Activated CD4-positive, alpha-beta T cell treated with anti-CD3 and anti-CD28 coated beads, Interleukin-2, amount 10 ng/mL, durations not matched to agents 7 days and 5 days (primary cell): ENCODE results near the gene PEX5L. TPM values are rescaled to one million over a fixed set of nuclear protein-coding genes. Genes with fewer than 3 reads are reported as not detected.
"Not testable (repeated sequence)": the region's sequence is repeated elsewhere in the genome, so short reads cannot be mapped to it uniquely, and the experiment has no call there.

Experiments used
- CTCF ChIA-PET: fragments of 350-600 bp; sonication (Branson Sonifier 250); formaldehyde crosslinking; loops from one replicate; lab custom pipeline; 2021; ENCODE audit warnings: antibody characterized with exemption; lab: Charles Lee
- POLR2A ChIA-PET: fragments of 350-600 bp; sonication (Branson Sonifier 250); formaldehyde crosslinking; loops from one replicate; lab custom pipeline; 2021; ENCODE audit warnings: antibody characterized with exemption; lab: Charles Lee
- DNase-seq: peaks from one replicate; pipeline ENCODE4 v3.0.0-alpha.2; 2020
- H3K27ac Mint-ChIP-seq: one replicate; pipeline ENCODE4 v1.8.0; 2021; ENCODE audit warnings: mild to moderate bottlenecking, moderate library complexity, mixed read lengths
- H3K27me3 Mint-ChIP-seq: one replicate; pipeline ENCODE4 v1.8.0; 2021; ENCODE audit warnings: mixed read lengths
- H3K36me3 Mint-ChIP-seq: one replicate; pipeline ENCODE4 v1.8.0; 2021; ENCODE audit warnings: low read depth, mixed read lengths
- H3K4me1 Mint-ChIP-seq: one replicate; pipeline ENCODE4 v1.8.0; 2021; ENCODE audit warnings: mixed read lengths
- H3K4me3 Mint-ChIP-seq: one replicate; pipeline ENCODE4 v1.8.0; 2021; ENCODE audit warnings: mild to moderate bottlenecking, moderate library complexity, mixed read lengths
- H3K9me3 Mint-ChIP-seq: one replicate; pipeline ENCODE4 v1.8.0; 2021; ENCODE audit warnings: mixed read lengths
- total RNA-seq, 2 experiments: library from RNA; stranded (reverse); gene quantifications; one replicate each; pipeline ENCODE4 v1.2.3, GENCODE V29; 2021

Gene PEX5L
- total RNA-seq, 2 experiments from 2014 or later: 0.04 TPM; not detected in 1

- H3K27me3 Mint-ChIP-seq, DNase-seq, H3K27ac Mint-ChIP-seq, H3K9me3 Mint-ChIP-seq, CTCF ChIA-PET, POLR2A ChIA-PET, H3K4me3 Mint-ChIP-seq, H3K4me1 Mint-ChIP-seq, H3K36me3 Mint-ChIP-seq: not testable (repeated sequence)
These were observed 18.9 kb upstream of the PEX5L start for GRCh38 chr3:180055656-180056055.

DNA sequence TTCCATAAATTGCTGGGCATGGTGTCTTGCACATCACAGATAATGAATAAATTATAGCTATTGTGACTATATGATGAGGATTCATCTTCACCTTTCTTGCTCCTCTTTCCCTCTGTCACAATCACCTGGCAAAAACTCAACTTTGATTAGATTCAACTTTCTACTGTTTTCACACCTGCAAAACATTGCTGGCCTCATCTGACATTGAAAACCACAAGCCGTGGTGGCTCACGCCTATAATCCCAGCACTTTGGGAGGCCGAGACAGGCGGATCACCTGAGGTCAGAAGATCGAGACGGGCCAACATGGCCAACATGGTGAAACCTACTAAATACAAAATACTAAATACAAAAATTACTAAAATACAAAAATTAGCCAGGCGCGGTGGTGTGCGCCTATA lies 12.7 kb upstream of the PEX5L start:
- ChIA-PET CTCF (interaction anchor here (0.6 kb wide), 1 partner anchor 120 kb away, joined by 3 read pairs; no protein-coding TSS in a partner anchor), POLR2A (no interaction called here)
- Mint-ChIP-seq H3K9me3 (no peaks in the 10 kb centered on the region), H3K4me3 (no peak overlapping the region), H3K36me3 (no peaks in the 10 kb centered on the region), H3K27ac (no peak overlapping the region), H3K27me3 (peaks cover 3% of the 10 kb centered on the region), H3K4me1 (no peaks in the 10 kb centered on the region)
- no peak for DNase-seq

- no peak for DNase-seq
- Mint-ChIP-seq H3K36me3 (no peaks in the 10 kb centered on the region), H3K27ac (no peak overlapping the region), H3K27me3 (peaks cover 3% of the 10 kb centered on the region), H3K4me1 (no peaks in the 10 kb centered on the region), H3K4me3 (no peak overlapping the region), H3K9me3 (no peaks in the 10 kb centered on the region)
- POLR2A ChIA-PET: no interaction called here
- CTCF ChIA-PET: interaction anchor here (0.6 kb wide), 1 partner anchor 119 kb away, joined by 3 read pairs; no protein-coding TSS in a partner anchor
These were observed 12.1 kb upstream of the PEX5L start for GRCh38 chr3:180048840-180049239.

DNA sequence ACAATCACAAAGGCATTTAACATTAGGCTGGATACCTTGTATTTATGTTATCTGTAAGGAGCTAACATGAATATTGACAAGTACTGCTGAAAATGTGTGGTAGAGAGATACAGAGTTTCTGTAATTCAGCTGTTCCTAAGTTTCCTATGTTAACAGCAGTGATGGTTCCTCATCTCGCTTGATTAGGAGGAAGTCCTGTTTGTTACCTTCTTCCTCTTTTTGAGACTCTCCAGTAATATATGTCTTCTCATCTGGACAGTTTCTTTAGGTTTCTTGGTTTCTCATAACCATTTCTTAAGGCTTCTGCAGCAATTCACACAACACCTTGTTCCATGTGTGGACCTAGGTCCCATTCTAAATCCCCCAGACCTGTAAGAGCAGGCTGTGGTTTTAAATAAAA lies 11.4 kb upstream of the PEX5L start:
- POLR2A ChIA-PET: no interaction called here
- H3K9me3 Mint-ChIP-seq: no peaks in the 10 kb centered on the region
- no peak overlapping the region for H3K4me3 Mint-ChIP-seq
- no peak overlapping the region for H3K27ac Mint-ChIP-seq
- CTCF ChIA-PET: no interaction called here
- H3K27me3 Mint-ChIP-seq: peaks cover 3% of the 10 kb centered on the region
- no peaks in the 10 kb centered on the region for H3K36me3 Mint-ChIP-seq
- H3K4me1 Mint-ChIP-seq: no peaks in the 10 kb centered on the region
- no peak for DNase-seq

DNA sequence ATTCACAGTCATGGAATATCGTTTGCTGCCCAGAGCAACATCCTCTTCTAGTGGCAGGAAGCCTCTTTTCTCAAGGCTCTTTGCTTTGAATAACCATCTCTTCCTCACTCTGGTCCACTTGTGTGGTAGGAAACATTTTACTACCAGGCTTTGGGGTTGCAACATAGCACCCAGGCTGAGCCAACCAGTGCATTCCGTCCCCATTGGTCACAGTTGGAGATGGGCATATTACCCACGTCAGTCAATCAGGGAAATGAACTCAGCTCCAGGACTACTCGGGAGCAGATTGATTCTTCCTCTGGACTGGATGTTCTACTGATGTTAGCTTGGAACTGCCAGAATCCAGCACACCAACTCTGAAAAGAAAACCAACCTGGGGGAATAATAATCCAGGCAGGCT lies 4.2 kb upstream of the PEX5L start:
- no peak for DNase-seq
- CTCF ChIA-PET: no interaction called here
- Mint-ChIP-seq H3K36me3 (peaks cover 2% of the 10 kb centered on the region), H3K27ac (no peak overlapping the region), H3K9me3 (no peaks in the 10 kb centered on the region), H3K4me3 (no peak overlapping the region), H3K27me3 (peaks cover 28% of the 10 kb centered on the region), H3K4me1 (peaks cover 7% of the 10 kb centered on the region)
- POLR2A ChIA-PET: no interaction called here

DNA sequence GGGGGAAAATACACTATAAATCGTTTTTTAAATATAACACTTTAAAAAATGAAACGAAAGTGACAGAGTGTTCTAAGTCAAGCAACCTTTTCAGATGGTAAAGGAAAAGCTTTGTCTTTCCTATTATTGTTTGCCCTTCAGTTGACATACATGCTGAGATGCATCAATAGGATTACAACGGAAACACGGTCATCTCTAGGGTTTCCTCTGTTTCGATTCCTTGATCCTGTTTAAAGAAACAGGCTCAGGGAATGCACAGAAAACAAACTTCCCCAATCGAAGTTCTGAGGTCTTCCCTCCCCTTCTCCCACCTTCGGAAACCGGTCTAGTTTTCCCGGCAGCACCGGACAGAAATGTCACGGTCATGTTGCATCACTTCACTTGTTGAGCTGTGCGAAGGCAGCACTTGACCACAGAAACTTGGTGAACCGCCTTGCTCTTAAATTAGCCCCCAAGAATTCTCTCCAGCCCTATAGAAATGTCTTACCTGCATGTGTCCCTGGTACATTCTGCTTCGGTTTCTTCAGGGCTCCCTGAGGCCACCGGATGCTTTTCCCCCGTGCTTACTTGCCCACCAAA lies 556 bp downstream of the PEX5L start:
- Mint-ChIP-seq H3K4me1 (peaks cover 9% of the 10 kb centered on the region), H3K9me3 (no peaks in the 10 kb centered on the region), H3K4me3 (peak overlapping the region; percentile 52), H3K27me3 (peaks cover 39% of the 10 kb centered on the region), H3K27ac (no peak overlapping the region), H3K36me3 (peaks cover 2% of the 10 kb centered on the region)
- POLR2A ChIA-PET: no interaction called here
- DNase-seq: no peak
- CTCF ChIA-PET: interaction anchor here (0.6 kb wide), 1 partner anchor 107 kb away, joined by 4 read pairs; no protein-coding TSS in a partner anchor

- H3K4me1 Mint-ChIP-seq: no peaks in the 10 kb centered on the region
- H3K36me3 Mint-ChIP-seq: no peaks in the 10 kb centered on the region
- ChIA-PET CTCF (no interaction called here), POLR2A (no interaction called here)
- no peaks in the 10 kb centered on the region for H3K9me3 Mint-ChIP-seq
- DNase-seq: no peak
- no peak overlapping the region for H3K27ac Mint-ChIP-seq
- H3K4me3 Mint-ChIP-seq: no peak overlapping the region
- H3K27me3 Mint-ChIP-seq: no peaks in the 10 kb centered on the region
These were observed 9.7 kb downstream of the PEX5L start for GRCh38 chr3:180026997-180027396.

- H3K9me3 Mint-ChIP-seq: no peaks in the 10 kb centered on the region
- no peak overlapping the region for H3K4me3 Mint-ChIP-seq
- H3K27me3 Mint-ChIP-seq: no peaks in the 10 kb centered on the region
- ChIA-PET POLR2A (no interaction called here), CTCF (interaction anchor here (0.6 kb wide), 1 partner anchor 1179 kb away, joined by 3 read pairs; no protein-coding TSS in a partner anchor)
- no peaks in the 10 kb centered on the region for H3K36me3 Mint-ChIP-seq
- no peaks in the 10 kb centered on the region for H3K4me1 Mint-ChIP-seq
- no peak overlapping the region for H3K27ac Mint-ChIP-seq
- DNase-seq: no peak
These were observed 18.2 kb downstream of the PEX5L start for GRCh38 chr3:180018543-180018942.

DNA sequence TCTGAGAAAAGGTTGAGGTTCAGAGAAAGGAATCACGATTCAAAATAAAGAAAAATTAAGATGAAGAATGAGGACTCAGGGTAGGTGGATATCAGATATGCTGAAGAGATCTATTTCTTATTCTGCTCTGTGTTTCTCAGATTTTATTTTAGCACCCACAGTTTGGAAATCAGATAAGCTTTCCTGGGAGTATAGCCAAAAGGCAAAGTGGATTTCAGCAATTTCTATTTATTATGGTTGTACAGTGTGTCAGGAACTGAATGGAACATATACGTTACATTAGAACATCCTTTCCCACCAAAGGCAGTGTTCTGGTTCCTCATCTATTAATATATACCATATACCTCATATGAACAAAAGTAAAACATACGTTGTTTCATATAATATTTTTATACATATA lies 18.9 kb downstream of the PEX5L start:
- Mint-ChIP-seq H3K9me3 (no peaks in the 10 kb centered on the region), H3K4me1 (no peaks in the 10 kb centered on the region), H3K27me3 (no peaks in the 10 kb centered on the region), H3K4me3 (no peak overlapping the region), H3K27ac (no peak overlapping the region), H3K36me3 (no peaks in the 10 kb centered on the region)
- POLR2A ChIA-PET: no interaction called here
- CTCF ChIA-PET: no interaction called here
- no peak for DNase-seq

DNA sequence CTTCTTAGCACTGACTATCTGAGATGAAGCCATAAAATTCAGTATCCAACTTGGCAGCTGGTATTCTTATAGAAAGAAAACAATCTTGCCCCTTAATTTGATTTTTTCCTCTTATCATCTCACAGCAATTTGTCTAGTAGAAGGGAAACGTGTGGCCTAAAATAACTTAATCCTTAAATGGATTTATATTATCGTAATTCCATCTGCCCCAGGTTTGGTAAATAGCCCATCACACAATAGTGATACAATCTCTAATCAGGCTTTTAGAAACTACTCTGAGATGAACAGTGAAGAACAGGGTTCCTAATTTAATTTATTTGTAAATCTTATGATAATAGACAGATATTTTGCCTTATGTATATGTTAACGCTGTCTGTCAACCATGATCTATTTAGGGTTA lies 24.8 kb downstream of the PEX5L start:
- H3K9me3 Mint-ChIP-seq: peaks cover under 1% of the 10 kb centered on the region
- H3K4me3 Mint-ChIP-seq: no peak overlapping the region
- H3K27ac Mint-ChIP-seq: no peak overlapping the region
- no peaks in the 10 kb centered on the region for H3K36me3 Mint-ChIP-seq
- H3K4me1 Mint-ChIP-seq: no peaks in the 10 kb centered on the region
- H3K27me3 Mint-ChIP-seq: no peaks in the 10 kb centered on the region
- no peak for DNase-seq
- POLR2A ChIA-PET: no interaction called here
- CTCF ChIA-PET: no interaction called here

GRCh38 chr3:180008318-180008717 lies 28.4 kb downstream of the PEX5L start:
- CTCF ChIA-PET, H3K36me3 Mint-ChIP-seq, POLR2A ChIA-PET, H3K27me3 Mint-ChIP-seq, DNase-seq, H3K9me3 Mint-ChIP-seq, H3K4me3 Mint-ChIP-seq, H3K27ac Mint-ChIP-seq, H3K4me1 Mint-ChIP-seq: not testable (repeated sequence)

- Mint-ChIP-seq H3K27me3 (no peaks in the 10 kb centered on the region), H3K27ac (no peak overlapping the region), H3K4me3 (no peak overlapping the region), H3K9me3 (peaks cover 6% of the 10 kb centered on the region), H3K36me3 (no peaks in the 10 kb centered on the region), H3K4me1 (no peaks in the 10 kb centered on the region)
- DNase-seq: no peak
- POLR2A ChIA-PET: no interaction called here
- CTCF ChIA-PET: no interaction called here
These were observed 32.2 kb downstream of the PEX5L start for GRCh38 chr3:180004542-180004941.

GRCh38 chr3:180002006-180002405 lies 34.7 kb downstream of the PEX5L start:
- POLR2A ChIA-PET: no interaction called here
- H3K4me1 Mint-ChIP-seq: no peaks in the 10 kb centered on the region
- no peak overlapping the region for H3K27ac Mint-ChIP-seq

DNA sequence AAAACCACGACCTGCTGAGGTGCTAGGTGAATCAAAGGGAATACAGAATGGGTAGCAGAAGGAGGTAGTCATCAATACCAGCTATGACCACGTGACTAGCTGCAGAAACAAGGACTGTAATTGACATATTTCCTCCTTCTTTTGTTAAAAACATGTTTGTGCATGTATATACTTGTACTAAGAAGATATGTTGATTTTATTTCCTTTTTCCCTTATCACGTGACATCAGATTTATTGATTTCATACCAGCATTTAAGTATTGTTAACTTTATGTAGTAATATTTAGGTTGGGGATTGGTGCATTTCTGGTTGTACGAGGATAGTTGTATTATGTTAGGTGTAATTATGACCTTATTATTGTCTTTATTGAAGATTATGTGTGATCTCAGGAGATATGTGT lies 36.2 kb downstream of the PEX5L start:
- Mint-ChIP-seq H3K36me3 (no peaks in the 10 kb centered on the region), H3K4me1 (no peaks in the 10 kb centered on the region), H3K9me3 (no peaks in the 10 kb centered on the region), H3K4me3 (no peak overlapping the region), H3K27ac (no peak overlapping the region), H3K27me3 (no peaks in the 10 kb centered on the region)
- ChIA-PET CTCF (no interaction called here), POLR2A (no interaction called here)
- no peak for DNase-seq

More at GRCh38 chr3:180002006-180002405, 34.7 kb downstream of the PEX5L start:
- Mint-ChIP-seq H3K4me3 (no peak overlapping the region), H3K27me3 (no peaks in the 10 kb centered on the region), H3K36me3 (no peaks in the 10 kb centered on the region), H3K9me3 (peaks cover 6% of the 10 kb centered on the region)
- CTCF ChIA-PET: no interaction called here
- no peak for DNase-seq
